IPS-18c (cell line): Measurements from ENCODE around the gene DYNC1LI2.

Source experiments
- H3K4me3 ChIP-seq: 2 replicates; pipeline ENCODE4 v1.7.0; 2013; ENCODE audit warnings: low read depth, mild to moderate bottlenecking, low read length, moderate library complexity; ENCODE audit not compliant: insufficient read depth
- H3K9me3 ChIP-seq: one replicate; pipeline ENCODE4 v1.6.1; 2013; ENCODE audit warnings: mild to moderate bottlenecking, low read length, moderate library complexity; ENCODE audit not compliant: control insufficient read depth, insufficient read depth

Gene DYNC1LI2

GRCh38 chr16:66746048-66746447 lies 5.4 kb downstream of the DYNC1LI2 start:
- peaks cover under 1% of the 10 kb centered on the region for H3K9me3 ChIP-seq
- H3K4me3 ChIP-seq: no peak overlapping the region

- Histone ChIP-seq H3K9me3 (no peaks in the 10 kb centered on the region), H3K4me3 (no peak overlapping the region)
Measured at GRCh38 chr16:66741950-66742808, 9.2 kb downstream of the DYNC1LI2 start.

- no peaks in the 10 kb centered on the region for H3K9me3 ChIP-seq
- H3K4me3 ChIP-seq: no peak overlapping the region
Measured at GRCh38 chr16:66741169-66741900, 10.1 kb downstream of the DYNC1LI2 start.

- Histone ChIP-seq H3K9me3 (no peaks in the 10 kb centered on the region), H3K4me3 (0 out of 2 replicates have a peak overlapping the region, but pooled peaks have one; percentile 10)
Measured at GRCh38 chr16:66740533-66740932, 10.9 kb downstream of the DYNC1LI2 start.

- H3K4me3 ChIP-seq: no peak overlapping the region
- H3K9me3 ChIP-seq: no peaks in the 10 kb centered on the region
Measured at GRCh38 chr16:66740010-66740409, 11.4 kb downstream of the DYNC1LI2 start.

- no peak overlapping the region for H3K4me3 ChIP-seq
- H3K9me3 ChIP-seq: no peaks in the 10 kb centered on the region
Measured at GRCh38 chr16:66735891-66736290, 15.5 kb downstream of the DYNC1LI2 start.

- Histone ChIP-seq H3K4me3 (no peak overlapping the region), H3K9me3 (no peaks in the 10 kb centered on the region)
Measured at GRCh38 chr16:66731101-66731500, 20.3 kb downstream of the DYNC1LI2 start.

GRCh38 chr16:66728804-66729203 lies 22.6 kb downstream of the DYNC1LI2 start:
- Histone ChIP-seq H3K9me3 (no peaks in the 10 kb centered on the region), H3K4me3 (no peak overlapping the region)

- Histone ChIP-seq H3K4me3 (no peak overlapping the region), H3K9me3 (no peaks in the 10 kb centered on the region)
Measured at GRCh38 chr16:66728117-66728787, 23.2 kb downstream of the DYNC1LI2 start.

GRCh38 chr16:66720766-66721165 lies 30.6 kb downstream of the DYNC1LI2 start:
- Histone ChIP-seq H3K9me3 (no peaks in the 10 kb centered on the region), H3K4me3 (no peak overlapping the region)

- H3K9me3 ChIP-seq: no peaks in the 10 kb centered on the region
Measured at GRCh38 chr16:66719246-66719645, 32.2 kb downstream of the DYNC1LI2 start.

GRCh38 chr16:66717776-66718175 lies 33.6 kb downstream of the DYNC1LI2 start:
- Histone ChIP-seq H3K9me3 (no peaks in the 10 kb centered on the region), H3K4me3 (no peak overlapping the region)

More at GRCh38 chr16:66719246-66719645, 32.2 kb downstream of the DYNC1LI2 start:
- H3K4me3 ChIP-seq: no peak overlapping the region

- Histone ChIP-seq H3K4me3 (no peak overlapping the region), H3K9me3 (no peaks in the 10 kb centered on the region)
Measured at GRCh38 chr16:66717112-66717675, 34.2 kb downstream of the DYNC1LI2 start.

GRCh38 chr16:66714654-66715307 lies 36.6 kb downstream of the DYNC1LI2 start:
- H3K4me3 ChIP-seq: no peak overlapping the region
- H3K9me3 ChIP-seq: no peaks in the 10 kb centered on the region

- Histone ChIP-seq H3K4me3 (no peak overlapping the region), H3K9me3 (no peaks in the 10 kb centered on the region)
Measured at GRCh38 chr16:66714062-66714461, 37.3 kb downstream of the DYNC1LI2 start.

GRCh38 chr16:66713076-66713475 lies 38.3 kb downstream of the DYNC1LI2 start:
- no peaks in the 10 kb centered on the region for H3K9me3 ChIP-seq
- H3K4me3 ChIP-seq: no peak overlapping the region

- H3K4me3 ChIP-seq: no peak overlapping the region
- no peaks in the 10 kb centered on the region for H3K9me3 ChIP-seq
Measured at GRCh38 chr16:66712512-66712911, 38.9 kb downstream of the DYNC1LI2 start.
